ENCODE data around the gene MALT1.
"Not testable (repeated sequence)": the region's sequence is repeated elsewhere in the genome, so short reads cannot be mapped to it uniquely, and the experiment has no call there.

Gene MALT1

GRCh38 chr18:58745914-58746313, 74.6 kb downstream of the MALT1 start:
- no peaks in the 10 kb centered on the region for H3K9me3 Mint-ChIP-seq
- H3K4me3 Mint-ChIP-seq, result no peak overlapping the region
- no peak for ATAC-seq (replicated peaks)
- peak overlapping the region in 1 of 2 donors; percentile 64 for H3K27ac Mint-ChIP-seq
- peaks cover 0 to 2% of the 10 kb centered on the region in 2 donors for H3K4me1 Mint-ChIP-seq (ENCODE audit: low read depth in 2 of 2)
- H3K27me3 Mint-ChIP-seq, result no peaks in the 10 kb centered on the region
- DNase-seq, result no peak
- H3K36me3 Mint-ChIP-seq (ENCODE audit: insufficient read depth), result peaks cover 71% of the 10 kb centered on the region

- H3K36me3 Mint-ChIP-seq (ENCODE audit: insufficient read depth), result peaks cover 55% of the 10 kb centered on the region
Observed at GRCh38 chr18:58748899-58749595, 77.8 kb downstream of the MALT1 start.

GRCh38 chr18:58753976-58754375, 82.7 kb downstream of the MALT1 start:
- Mint-ChIP-seq H3K27ac (peak overlapping the region in 1 of 2 donors; percentile 17), H3K27me3 (no peaks in the 10 kb centered on the region), H3K4me1 (ENCODE audit: low read depth in 2 of 2) (peaks cover 0 to 7% of the 10 kb centered on the region in 2 donors), H3K9me3 (no peaks in the 10 kb centered on the region), H3K36me3 (ENCODE audit: insufficient read depth) (peaks cover 12% of the 10 kb centered on the region), H3K4me3 (no peak overlapping the region)
- ATAC-seq (replicated peaks), result no peak
- DNase-seq, result no peak

More at GRCh38 chr18:58748899-58749595, 77.8 kb downstream of the MALT1 start:
- no peak for DNase-seq
- Mint-ChIP-seq H3K9me3 (no peaks in the 10 kb centered on the region), H3K4me1 (ENCODE audit: low read depth in 2 of 2) (no peaks in the 10 kb centered on the region), H3K27me3 (no peaks in the 10 kb centered on the region), H3K27ac (no peak overlapping the region), H3K4me3 (no peak overlapping the region)
- no peak for ATAC-seq (replicated peaks)

GRCh38 chr18:58754544-58755068, 83.3 kb downstream of the MALT1 start:
- ATAC-seq (replicated peaks) (no peak), DNase-seq (no peak)
- no peak overlapping the region for H3K27ac Mint-ChIP-seq
- no peaks in the 10 kb centered on the region for H3K27me3 Mint-ChIP-seq
- no peak overlapping the region for H3K4me3 Mint-ChIP-seq
- peaks cover 5% of the 10 kb centered on the region for H3K36me3 Mint-ChIP-seq (ENCODE audit: insufficient read depth)
- no peaks in the 10 kb centered on the region for H3K9me3 Mint-ChIP-seq
- peaks cover 0 to 7% of the 10 kb centered on the region in 2 donors for H3K4me1 Mint-ChIP-seq (ENCODE audit: low read depth in 2 of 2)

GRCh38 chr18:58755304-58756010, 84.2 kb downstream of the MALT1 start:
- Mint-ChIP-seq H3K27ac (no peak overlapping the region), H3K36me3 (ENCODE audit: insufficient read depth) (no peaks in the 10 kb centered on the region), H3K4me3 (no peak overlapping the region), H3K27me3 (no peaks in the 10 kb centered on the region), H3K4me1 (ENCODE audit: low read depth in 2 of 2) (peaks cover 0 to 7% of the 10 kb centered on the region in 2 donors), H3K9me3 (no peaks in the 10 kb centered on the region)
- ATAC-seq (replicated peaks) (no peak), DNase-seq (no peak)

GRCh38 chr18:58756148-58756547, 84.9 kb downstream of the MALT1 start:
- Mint-ChIP-seq H3K27me3 (no peaks in the 10 kb centered on the region), H3K4me1 (ENCODE audit: low read depth in 2 of 2) (peaks cover 3 to 9% of the 10 kb centered on the region in 2 donors), H3K9me3 (no peaks in the 10 kb centered on the region), H3K36me3 (ENCODE audit: insufficient read depth) (no peaks in the 10 kb centered on the region), H3K4me3 (no peak overlapping the region), H3K27ac (no peak overlapping the region)
- ATAC-seq (replicated peaks) (no peak), DNase-seq (no peak)

- Mint-ChIP-seq H3K27me3 (no peaks in the 10 kb centered on the region), H3K9me3 (no peaks in the 10 kb centered on the region), H3K4me3 (no peak overlapping the region), H3K4me1 (ENCODE audit: low read depth in 2 of 2) (peaks cover 8 to 15% of the 10 kb centered on the region in 2 donors), H3K36me3 (ENCODE audit: insufficient read depth) (no peaks in the 10 kb centered on the region), H3K27ac (no peak overlapping the region)
- ATAC-seq (replicated peaks) (no peak), DNase-seq (no peak)
Observed at GRCh38 chr18:58756596-58757240, 85.5 kb downstream of the MALT1 start.

GRCh38 chr18:58757351-58757750, 86.1 kb downstream of the MALT1 start:
- peaks cover 10 to 17% of the 10 kb centered on the region in 2 donors for H3K4me1 Mint-ChIP-seq (ENCODE audit: low read depth in 2 of 2)
- H3K27ac Mint-ChIP-seq; H3K9me3 Mint-ChIP-seq; DNase-seq; H3K27me3 Mint-ChIP-seq; H3K4me3 Mint-ChIP-seq; H3K36me3 Mint-ChIP-seq (ENCODE audit: insufficient read depth); ATAC-seq (replicated peaks): not testable (repeated sequence)

- no peaks in the 10 kb centered on the region for H3K36me3 Mint-ChIP-seq (ENCODE audit: insufficient read depth)
- peak overlapping the region in 1 of 2 donors; percentile 39 for H3K27ac Mint-ChIP-seq
- no peak for DNase-seq
- ATAC-seq (replicated peaks), result no peak
- no peaks in the 10 kb centered on the region for H3K9me3 Mint-ChIP-seq
- H3K4me3 Mint-ChIP-seq, result no peak overlapping the region
- H3K4me1 Mint-ChIP-seq (ENCODE audit: low read depth in 2 of 2), result peaks cover 10 to 19% of the 10 kb centered on the region in 2 donors
- H3K27me3 Mint-ChIP-seq, result peaks cover 0 to 4% of the 10 kb centered on the region in 2 donors
Observed at GRCh38 chr18:58758046-58758445, 86.8 kb downstream of the MALT1 start.

- ATAC-seq (replicated peaks) (no peak), DNase-seq (no peak)
- peaks cover 10 to 19% of the 10 kb centered on the region in 2 donors for H3K4me1 Mint-ChIP-seq (ENCODE audit: low read depth in 2 of 2)
- no peak overlapping the region for H3K4me3 Mint-ChIP-seq
- H3K9me3 Mint-ChIP-seq, result no peaks in the 10 kb centered on the region
- H3K36me3 Mint-ChIP-seq (ENCODE audit: insufficient read depth), result no peaks in the 10 kb centered on the region
- peak overlapping the region in 1 of 2 donors; percentile 39 for H3K27ac Mint-ChIP-seq
- peaks cover 0 to 6% of the 10 kb centered on the region in 2 donors for H3K27me3 Mint-ChIP-seq
Observed at GRCh38 chr18:58758606-58759005, 87.3 kb downstream of the MALT1 start.

- no peaks in the 10 kb centered on the region for H3K9me3 Mint-ChIP-seq
- no peaks in the 10 kb centered on the region for H3K36me3 Mint-ChIP-seq (ENCODE audit: insufficient read depth)
- ATAC-seq (replicated peaks) (peak; percentile 46), DNase-seq (no peak)
- H3K27me3 Mint-ChIP-seq, result peaks cover 15 to 25% of the 10 kb centered on the region in 2 donors
- H3K4me1 Mint-ChIP-seq (ENCODE audit: low read depth in 2 of 2), result peaks cover 10 to 11% of the 10 kb centered on the region in 2 donors
- no peak overlapping the region for H3K4me3 Mint-ChIP-seq
- no peak overlapping the region for H3K27ac Mint-ChIP-seq
Observed at GRCh38 chr18:58761241-58761969, 90.1 kb downstream of the MALT1 start.

- Mint-ChIP-seq H3K27me3 (peaks cover 23 to 33% of the 10 kb centered on the region in 2 donors), H3K27ac (no peak overlapping the region), H3K9me3 (no peaks in the 10 kb centered on the region), H3K4me1 (ENCODE audit: low read depth in 2 of 2) (peaks cover 10 to 11% of the 10 kb centered on the region in 2 donors), H3K4me3 (no peak overlapping the region), H3K36me3 (ENCODE audit: insufficient read depth) (no peaks in the 10 kb centered on the region)
- ATAC-seq (replicated peaks) (no peak), DNase-seq (no peak)
Observed at GRCh38 chr18:58761970-58762780, 90.9 kb downstream of the MALT1 start.
